ENCODE data around the gene ERICH4. TPM values are rescaled to one million over a fixed set of nuclear protein-coding genes. Genes with fewer than 3 reads are reported as not detected.

Gene ERICH4
- total and polyA plus RNA-seq, 2 of the 8 experiments (the other 6 are each of a cell fraction or from before 2014, with no cell fraction given) = not detected

DNA sequence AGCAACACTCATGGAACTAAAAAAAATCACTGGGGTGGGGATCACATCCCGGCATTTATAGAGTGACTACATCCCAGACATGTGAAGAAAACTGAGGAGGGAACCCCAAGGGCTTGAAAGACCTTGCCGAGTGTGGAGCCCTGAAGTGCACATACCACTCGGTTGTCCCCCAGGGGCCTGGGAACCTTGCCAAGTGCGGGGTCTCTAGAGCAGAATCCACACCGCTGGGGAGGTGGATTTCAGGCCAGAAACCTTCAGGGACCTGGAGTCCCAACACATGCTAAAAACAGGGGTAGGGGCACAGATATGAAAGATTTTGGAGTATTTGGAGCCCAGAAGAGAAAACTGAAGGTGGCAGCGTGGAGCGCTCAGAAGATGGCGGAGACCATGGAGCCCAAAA lies 35.2 kb downstream of the ERICH4 start (continued):
- TF ChIP-seq PHF8 (conservative IDR thresholded peaks at IDR 0.05; ENCODE audit: low read depth, low read length) = no peak
- TF ChIP-seq TCF12 (IDR thresholded peaks at IDR 0.05; ENCODE audit: low read depth, low read length) = no peak
- TF ChIP-seq RAD21 (IDR thresholded peaks at IDR 0.05 in 1 of 2, conservative IDR thresholded peaks at IDR 0.05 in 1 of 2; ENCODE audit: low read depth in 2 of 2, low read length in 2 of 2) = no peak
- TF ChIP-seq KDM4A (IDR thresholded peaks at IDR 0.05; ENCODE audit: low read depth, low read length, severe bottlenecking) = no peak
- TF ChIP-seq CHD2 (IDR thresholded peaks at IDR 0.05; ENCODE audit: low read length) = no peak
- TF ChIP-seq SIRT6 (IDR thresholded peaks at IDR 0.05; ENCODE audit: low read length) = no peak
- no peak for TF ChIP-seq CBX8 (IDR thresholded peaks at IDR 0.05; ENCODE audit: borderline replicate concordance, low read depth, low read length)
- TF ChIP-seq RXRA (IDR thresholded peaks at IDR 0.05; ENCODE audit: insufficient read depth, low read depth, low read length) = no peak
